Erythroblast (primary cell): ENCODE data around the gene CFAP251.
"Not testable (repeated sequence)": the region's sequence is repeated elsewhere in the genome, so short reads cannot be mapped to it uniquely, and the experiment has no call there.

ENCODE experiments used
- GATA1 ChIP-seq: IDR thresholded peaks from 2 replicates; pipeline ENCODE4 v1.6.1; 2011; ENCODE audit warnings: low read depth, mild to moderate bottlenecking, control low read depth, low read length, moderate library complexity
- POLR2A ChIP-seq: IDR thresholded peaks from 2 replicates; pipeline ENCODE4 v1.6.1; 2011; ENCODE audit warnings: mild to moderate bottlenecking, low read length

DNA sequence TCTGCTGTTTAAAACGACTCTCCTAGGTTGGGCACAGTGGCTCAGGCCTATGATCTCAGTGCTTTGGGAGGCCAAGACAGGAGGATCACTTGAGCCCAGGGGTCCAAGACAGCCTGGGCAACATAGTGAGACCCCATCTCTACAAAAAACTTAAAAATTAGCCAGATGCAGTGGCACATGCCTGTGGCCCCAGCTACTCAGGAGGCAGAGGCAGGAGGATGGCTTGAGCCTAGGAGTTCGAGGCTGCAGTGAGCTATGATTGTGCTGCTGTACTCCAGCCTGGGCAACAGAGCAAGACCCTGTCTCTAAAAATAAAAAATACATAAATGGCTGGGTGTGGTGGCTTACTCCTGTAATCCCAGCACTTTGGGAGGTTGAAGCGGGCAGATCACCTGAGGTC, 123.1 kb downstream of the CFAP251 start:
- not testable (repeated sequence) for TF ChIP-seq POLR2A, GATA1
